NCI-H524 treated with DMSO at 0.1 percent for 48 hours (cell line): ENCODE results near the gene PRF1.

Experiments
- DNase-seq: peaks from one replicate; lab custom pipeline; 2025; lab: John Stamatoyannopoulos, UW

The PRF1 gene

GRCh38 chr10:70576803-70577517, 25.6 kb downstream of the PRF1 start:
- no peak for DNase-seq

GRCh38 chr10:70575874-70576802, 26.4 kb downstream of the PRF1 start:
- no peak for DNase-seq

- no peak for DNase-seq
Observed at GRCh38 chr10:70575486-70575873, 27.1 kb downstream of the PRF1 start.

GRCh38 chr10:70573599-70574506, 28.7 kb downstream of the PRF1 start:
- no peak for DNase-seq

GRCh38 chr10:70571636-70572439, 30.7 kb downstream of the PRF1 start:
- no peak for DNase-seq

GRCh38 chr10:70571236-70571635, 31.3 kb downstream of the PRF1 start:
- no peak for DNase-seq

GRCh38 chr10:70568781-70569495, 33.6 kb downstream of the PRF1 start:
- no peak for DNase-seq

- DNase-seq: no peak
Observed at GRCh38 chr10:70568113-70568512, 34.4 kb downstream of the PRF1 start.

- DNase-seq: no peak
Observed at GRCh38 chr10:70567603-70568002, 34.9 kb downstream of the PRF1 start.

GRCh38 chr10:70566515-70567290, 35.8 kb downstream of the PRF1 start:
- DNase-seq: no peak

- DNase-seq: no peak
Observed at GRCh38 chr10:70565556-70566514, 36.7 kb downstream of the PRF1 start.

GRCh38 chr10:70564901-70565351, 37.6 kb downstream of the PRF1 start:
- no peak for DNase-seq

GRCh38 chr10:70564113-70564725, 38.3 kb downstream of the PRF1 start:
- DNase-seq: no peak

- no peak for DNase-seq
Observed at GRCh38 chr10:70563230-70563629, 39.3 kb downstream of the PRF1 start.

- DNase-seq: no peak
Observed at GRCh38 chr10:70562036-70562755, 40.3 kb downstream of the PRF1 start.

- DNase-seq: no peak
Observed at GRCh38 chr10:70561558-70561957, 41.0 kb downstream of the PRF1 start.

- DNase-seq: no peak
Observed at GRCh38 chr10:70561070-70561469, 41.5 kb downstream of the PRF1 start.
